OCI-LY1 (cell line): ENCODE results near the gene SCAI.
"Not testable (repeated sequence)": the region's sequence is repeated elsewhere in the genome, so short reads cannot be mapped to it uniquely, and the experiment has no call there.

Experiments used
- H2AFZ ChIP-seq: fragments of 200-600 bp; sonication (generic), shearing (Covaris generic); 2 replicates; pipeline ENCODE4 v1.6.0; 2014; ENCODE audit warnings: antibody characterized with exemption, mild to moderate bottlenecking, low read length
- H3F3A ChIP-seq: fragments of 200-600 bp; sonication (generic), shearing (Covaris generic); 2 replicates; pipeline ENCODE4 v1.6.0; 2014; ENCODE audit warnings: mild to moderate bottlenecking, antibody characterized with exemption, low read length, moderate library complexity; ENCODE audit not compliant: insufficient read depth
- H3K27ac ChIP-seq: fragments of 200-600 bp; sonication (generic); 2 replicates; pipeline ENCODE4 v1.5.1; 2014; ENCODE audit warnings: low read length, mixed run types, mild to moderate bottlenecking, low read depth; ENCODE audit not compliant: poor library complexity, severe bottlenecking
- H3K27me3 ChIP-seq: fragments of 200-600 bp; sonication (generic); 2 replicates; pipeline ENCODE4 v1.6.0; 2014; ENCODE audit warnings: antibody characterized with exemption, mild to moderate bottlenecking, low read length, moderate library complexity; ENCODE audit not compliant: insufficient read depth
- H3K36me3 ChIP-seq: fragments of 200-600 bp; sonication (generic); 2 replicates; pipeline ENCODE4 v1.6.1; 2014; ENCODE audit warnings: mild to moderate bottlenecking, antibody characterized with exemption, low read length, moderate library complexity, mixed read lengths; ENCODE audit not compliant: insufficient read depth
- H3K4me1 ChIP-seq: fragments of 200-600 bp; sonication (generic); 2 replicates; pipeline ENCODE4 v1.5.1; 2014; ENCODE audit warnings: mild to moderate bottlenecking, low read length, moderate library complexity; ENCODE audit not compliant: insufficient read depth, severe bottlenecking
- H3K4me2 ChIP-seq: fragments of 200-600 bp; sonication (generic), shearing (Covaris generic); 2 replicates; pipeline ENCODE4 v1.6.1; 2014; ENCODE audit warnings: low read length
- H3K4me3 ChIP-seq: fragments of 200-600 bp; sonication (generic); 2 replicates; pipeline ENCODE4 v1.5.1; 2014; ENCODE audit warnings: low read length, low read depth, mild to moderate bottlenecking, mixed read lengths; ENCODE audit not compliant: poor library complexity, severe bottlenecking
- H3K79me2 ChIP-seq: fragments of 200-600 bp; shearing (Covaris generic); 2 replicates; pipeline ENCODE4 v1.6.1; 2016; ENCODE audit warnings: mixed run types, low read length, mixed read lengths; ENCODE audit not compliant: insufficient read depth
- H3K9ac ChIP-seq: fragments of 200-600 bp; sonication (generic), shearing (Covaris generic); 2 replicates; pipeline ENCODE4 v1.6.1; 2014; ENCODE audit warnings: mild to moderate bottlenecking, low read length, mixed read lengths
- H3K9me2 ChIP-seq: fragments of 200-600 bp; sonication (generic), shearing (Covaris generic); 2 replicates; pipeline ENCODE4 v1.6.1; 2014; ENCODE audit warnings: low read depth, mild to moderate bottlenecking, low read length, mixed read lengths
- H3K9me3 ChIP-seq: fragments of 200-600 bp; shearing (Covaris generic); 2 replicates; pipeline ENCODE4 v1.6.1; 2014; ENCODE audit warnings: low read length, mixed read lengths
- H4K20me1 ChIP-seq: fragments of 200-600 bp; sonication (generic), shearing (Covaris generic); 2 replicates; pipeline ENCODE4 v1.6.0; 2016; ENCODE audit warnings: mild to moderate bottlenecking, low read length; ENCODE audit not compliant: insufficient read depth
- EZH2 ChIP-seq: fragments of 200-600 bp; sonication (generic), shearing (Covaris generic); IDR thresholded peaks from 2 replicates; pipeline ENCODE4 v1.8.0; 2017; ENCODE audit warnings: borderline replicate concordance, mixed run types, mild to moderate bottlenecking, antibody characterized with exemption, low read length, moderate library complexity, mixed read lengths
- TF ChIP-seq, protein P1 (sequence below): fragments of 200-600 bp; sonication (generic), shearing (Covaris generic); IDR thresholded peaks from 2 replicates; pipeline ENCODE4 v1.5.1; 2017; ENCODE audit warnings: mild to moderate bottlenecking, antibody characterized with exemption, low read length, moderate library complexity, mixed read lengths

The SCAI gene

DNA sequence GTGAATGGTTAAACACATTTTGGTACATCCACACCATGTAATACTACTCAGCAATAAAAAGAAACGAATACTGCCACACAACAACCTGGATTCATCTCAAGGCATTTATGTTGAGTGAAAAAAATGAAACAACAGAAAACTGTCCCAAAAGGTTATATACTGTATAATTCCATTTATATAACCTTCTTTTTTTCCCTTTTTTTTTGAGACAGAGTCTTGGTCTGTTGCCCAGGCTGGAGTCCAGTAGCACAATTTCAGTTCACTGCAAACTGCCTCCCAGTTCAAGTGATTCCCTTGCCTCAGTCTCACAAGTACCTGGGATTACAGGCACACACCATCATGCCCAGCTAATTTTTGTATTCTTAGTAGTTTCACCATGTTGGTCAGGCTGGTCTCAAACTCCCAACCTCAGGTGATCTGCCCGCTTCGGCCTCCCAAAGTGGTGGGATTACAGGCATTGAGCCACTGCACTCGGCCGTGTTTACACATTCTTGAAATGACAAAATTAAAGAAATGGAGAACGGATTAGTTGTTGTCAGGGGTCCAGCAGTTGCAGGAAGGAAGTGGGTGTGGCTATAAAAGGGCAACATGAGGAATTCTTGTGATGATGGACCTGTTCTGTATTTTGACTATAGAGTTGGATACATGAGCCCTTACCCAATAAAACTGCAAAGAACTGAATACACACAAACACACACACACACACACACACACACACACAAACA, 28.9 kb upstream of the SCAI start:
- no peak overlapping the region for H3K27ac ChIP-seq

DNA sequence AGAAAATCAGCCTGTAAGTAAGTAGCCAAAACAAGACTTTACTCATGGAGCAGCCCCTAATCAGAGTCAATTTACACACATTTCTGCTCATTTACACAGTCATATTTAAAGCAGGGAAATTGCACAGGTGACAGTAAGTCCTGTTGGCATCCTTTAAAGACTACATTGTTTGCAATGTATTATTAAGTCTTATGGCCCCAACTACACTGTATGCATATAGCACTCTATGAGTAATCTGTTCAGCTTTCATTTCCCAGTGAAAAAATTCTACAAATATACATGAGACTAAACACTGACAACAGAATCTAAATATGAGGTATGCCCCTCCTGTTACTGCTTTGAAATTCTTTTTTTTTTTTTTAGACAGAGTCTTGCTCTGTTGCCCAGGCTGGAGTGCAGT, 26.6 kb upstream of the SCAI start:
- no peak for TF ChIP-seq EZH2
- TF ChIP-seq, protein P1, sequence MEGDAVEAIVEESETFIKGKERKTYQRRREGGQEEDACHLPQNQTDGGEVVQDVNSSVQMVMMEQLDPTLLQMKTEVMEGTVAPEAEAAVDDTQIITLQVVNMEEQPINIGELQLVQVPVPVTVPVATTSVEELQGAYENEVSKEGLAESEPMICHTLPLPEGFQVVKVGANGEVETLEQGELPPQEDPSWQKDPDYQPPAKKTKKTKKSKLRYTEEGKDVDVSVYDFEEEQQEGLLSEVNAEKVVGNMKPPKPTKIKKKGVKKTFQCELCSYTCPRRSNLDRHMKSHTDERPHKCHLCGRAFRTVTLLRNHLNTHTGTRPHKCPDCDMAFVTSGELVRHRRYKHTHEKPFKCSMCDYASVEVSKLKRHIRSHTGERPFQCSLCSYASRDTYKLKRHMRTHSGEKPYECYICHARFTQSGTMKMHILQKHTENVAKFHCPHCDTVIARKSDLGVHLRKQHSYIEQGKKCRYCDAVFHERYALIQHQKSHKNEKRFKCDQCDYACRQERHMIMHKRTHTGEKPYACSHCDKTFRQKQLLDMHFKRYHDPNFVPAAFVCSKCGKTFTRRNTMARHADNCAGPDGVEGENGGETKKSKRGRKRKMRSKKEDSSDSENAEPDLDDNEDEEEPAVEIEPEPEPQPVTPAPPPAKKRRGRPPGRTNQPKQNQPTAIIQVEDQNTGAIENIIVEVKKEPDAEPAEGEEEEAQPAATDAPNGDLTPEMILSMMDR, result no peak
- no peaks in the 10 kb centered on the region for H3K27me3 ChIP-seq
- no peaks in the 10 kb centered on the region for H3K9me3 ChIP-seq
- H4K20me1 ChIP-seq, result no peaks in the 10 kb centered on the region
- H3K79me2 ChIP-seq, result peaks cover 16% of the 10 kb centered on the region; the same call in 1 of the 2 replicates
- no peak overlapping the region for H3K9ac ChIP-seq
- H3K27ac ChIP-seq, result no peak overlapping the region
- peaks cover 36% of the 10 kb centered on the region for H3K36me3 ChIP-seq
- H3K4me3 ChIP-seq, result no peak overlapping the region
- H3K9me2 ChIP-seq, result no peaks in the 10 kb centered on the region
- H3K4me1 ChIP-seq, result no peaks in the 10 kb centered on the region
- H3F3A ChIP-seq, result no peaks in the 10 kb centered on the region
- no peak overlapping the region for H3K4me2 ChIP-seq
- no peak overlapping the region for H2AFZ ChIP-seq

More for the DNA sequence above, 28.9 kb upstream of the SCAI start:
- Histone ChIP-seq H3K27me3 (no peaks in the 10 kb centered on the region), H2AFZ (no peak overlapping the region), H3K9me2 (no peaks in the 10 kb centered on the region), H4K20me1 (no peaks in the 10 kb centered on the region), H3F3A (no peaks in the 10 kb centered on the region), H3K36me3 (peaks cover 30% of the 10 kb centered on the region), H3K9ac (no peak overlapping the region), H3K4me3 (no peak overlapping the region), H3K79me2 (peaks cover 30% of the 10 kb centered on the region), H3K4me2 (no peak overlapping the region), H3K4me1 (no peaks in the 10 kb centered on the region), H3K9me3 (no peaks in the 10 kb centered on the region)
- no peak for TF ChIP-seq EZH2
- TF ChIP-seq, protein P1, result no peak

DNA sequence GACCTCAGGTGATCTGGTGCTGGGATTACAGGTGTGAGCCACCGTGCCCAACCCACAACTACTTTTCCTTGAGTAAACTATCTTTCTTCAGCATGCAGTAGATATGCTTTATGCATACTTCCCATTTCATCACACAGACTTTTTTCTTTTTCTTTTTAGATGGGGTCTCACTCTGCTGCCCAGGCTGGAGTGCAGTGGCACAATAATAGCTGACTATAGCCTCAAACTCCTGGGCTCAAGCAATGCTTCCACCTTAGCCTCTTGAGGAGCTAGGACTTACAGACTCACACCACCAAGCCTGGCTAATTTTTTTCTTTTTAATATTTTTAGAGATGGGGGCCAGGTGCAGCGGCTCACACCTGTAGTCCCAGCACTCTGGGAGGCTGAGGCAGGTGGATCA, 23.4 kb upstream of the SCAI start:
- no peaks in the 10 kb centered on the region for H3K9me2 ChIP-seq
- H3K27ac ChIP-seq, result no peak overlapping the region
- no peak overlapping the region for H3K4me2 ChIP-seq
- no peak for TF ChIP-seq EZH2
- TF ChIP-seq, protein P1, result no peak
- peaks cover 8% of the 10 kb centered on the region; the same call in 1 of the 2 replicates for H3K79me2 ChIP-seq
- no peaks in the 10 kb centered on the region for H3K4me1 ChIP-seq
- H3K9me3 ChIP-seq, result no peaks in the 10 kb centered on the region
- peaks cover 28% of the 10 kb centered on the region for H3K36me3 ChIP-seq
- no peaks in the 10 kb centered on the region for H3F3A ChIP-seq
- H3K9ac ChIP-seq, result no peak overlapping the region
- no peak overlapping the region for H3K4me3 ChIP-seq
- no peaks in the 10 kb centered on the region for H3K27me3 ChIP-seq
- H4K20me1 ChIP-seq, result no peaks in the 10 kb centered on the region
- H2AFZ ChIP-seq, result no peak overlapping the region

DNA sequence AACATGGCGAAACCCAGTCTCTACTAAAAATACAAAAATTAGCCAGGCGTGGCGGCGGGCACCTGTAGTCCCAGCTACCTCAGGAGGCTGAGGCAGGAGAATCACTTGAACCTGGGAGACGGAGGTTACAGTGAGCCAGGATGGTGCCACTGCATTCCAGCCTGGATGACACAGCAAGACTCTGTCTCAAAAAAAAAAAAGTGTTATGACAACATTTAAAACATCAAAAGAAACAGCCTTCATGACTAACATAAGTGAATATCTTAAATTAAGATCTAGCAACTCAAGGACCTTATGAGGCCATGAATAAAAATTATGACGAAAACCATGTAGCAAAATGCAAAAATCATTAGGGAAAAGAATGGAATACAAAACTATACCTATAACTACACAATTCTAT, 19.6 kb upstream of the SCAI start:
- H3K36me3 ChIP-seq, result peaks cover 16% of the 10 kb centered on the region
- not testable (repeated sequence) for H3F3A ChIP-seq, H2AFZ ChIP-seq, H3K79me2 ChIP-seq, H3K27ac ChIP-seq, H3K9me2 ChIP-seq, H3K4me2 ChIP-seq, H3K9me3 ChIP-seq, H4K20me1 ChIP-seq, H3K4me1 ChIP-seq, H3K27me3 ChIP-seq, H3K4me3 ChIP-seq, H3K9ac ChIP-seq
